ENCODE results near the gene AADAC.

AADAC gene

GRCh38 chr3:151835751-151836525 is 22.0 kb downstream of the AADAC start:
- no peak overlapping the region for H3K4me3 ChIP-seq (ENCODE audit: low read length)
- no peak for TF ChIP-seq CTCF (IDR thresholded peaks at IDR 0.05; ENCODE audit: insufficient read depth, low read depth, low read length, missing control alignments)
- no peak for DNase-seq (ENCODE audit: low read depth)

GRCh38 chr3:151837057-151837456 is 23.1 kb downstream of the AADAC start:
- TF ChIP-seq CTCF (IDR thresholded peaks at IDR 0.05; ENCODE audit: insufficient read depth, low read depth, low read length, missing control alignments) = no peak
- DNase-seq (ENCODE audit: low read depth) = peak; percentile 97
- H3K4me3 ChIP-seq (ENCODE audit: low read length) = no peak overlapping the region

- DNase-seq (ENCODE audit: low read depth) = peak; percentile 84
- no peak overlapping the region for H3K4me3 ChIP-seq (ENCODE audit: low read length)
These were observed 24.8 kb downstream of the AADAC start for GRCh38 chr3:151838574-151839312.

GRCh38 chr3:151839313-151839631 is 25.4 kb downstream of the AADAC start:
- TF ChIP-seq CTCF (IDR thresholded peaks at IDR 0.05; ENCODE audit: insufficient read depth, low read depth, low read length, missing control alignments) = no peak
- no peak for DNase-seq (ENCODE audit: low read depth)
- no peak overlapping the region for H3K4me3 ChIP-seq (ENCODE audit: low read length)

More at GRCh38 chr3:151838574-151839312, 24.8 kb downstream of the AADAC start:
- TF ChIP-seq CTCF (IDR thresholded peaks at IDR 0.05; ENCODE audit: insufficient read depth, low read depth, low read length, missing control alignments) = peak; percentile 81

GRCh38 chr3:151841801-151842200 is 27.9 kb downstream of the AADAC start:
- TF ChIP-seq CTCF (IDR thresholded peaks at IDR 0.05; ENCODE audit: insufficient read depth, low read depth, low read length, missing control alignments) = no peak
- no peak for DNase-seq (ENCODE audit: low read depth)
- no peak overlapping the region for H3K4me3 ChIP-seq (ENCODE audit: low read length)

- no peak for TF ChIP-seq CTCF (IDR thresholded peaks at IDR 0.05; ENCODE audit: insufficient read depth, low read depth, low read length, missing control alignments)
- no peak for DNase-seq (ENCODE audit: low read depth)
These were observed 29.4 kb downstream of the AADAC start for GRCh38 chr3:151843275-151843674.

More at GRCh38 chr3:151843275-151843674, 29.4 kb downstream of the AADAC start:
- H3K4me3 ChIP-seq (ENCODE audit: low read length) = no peak overlapping the region

Data from epithelial cell of esophagus (primary cell).